GM19043 (cell line): ENCODE data around the gene LRP1.

ENCODE experiments used
- ATAC-seq: cut with Tn5 transposase; IDR thresholded peaks from one replicate; pipeline ENCODE4 v1.9.1; 2021; ENCODE audit warnings: low read depth; ENCODE audit not compliant: unreplicated experiment

LRP1 gene

DNA sequence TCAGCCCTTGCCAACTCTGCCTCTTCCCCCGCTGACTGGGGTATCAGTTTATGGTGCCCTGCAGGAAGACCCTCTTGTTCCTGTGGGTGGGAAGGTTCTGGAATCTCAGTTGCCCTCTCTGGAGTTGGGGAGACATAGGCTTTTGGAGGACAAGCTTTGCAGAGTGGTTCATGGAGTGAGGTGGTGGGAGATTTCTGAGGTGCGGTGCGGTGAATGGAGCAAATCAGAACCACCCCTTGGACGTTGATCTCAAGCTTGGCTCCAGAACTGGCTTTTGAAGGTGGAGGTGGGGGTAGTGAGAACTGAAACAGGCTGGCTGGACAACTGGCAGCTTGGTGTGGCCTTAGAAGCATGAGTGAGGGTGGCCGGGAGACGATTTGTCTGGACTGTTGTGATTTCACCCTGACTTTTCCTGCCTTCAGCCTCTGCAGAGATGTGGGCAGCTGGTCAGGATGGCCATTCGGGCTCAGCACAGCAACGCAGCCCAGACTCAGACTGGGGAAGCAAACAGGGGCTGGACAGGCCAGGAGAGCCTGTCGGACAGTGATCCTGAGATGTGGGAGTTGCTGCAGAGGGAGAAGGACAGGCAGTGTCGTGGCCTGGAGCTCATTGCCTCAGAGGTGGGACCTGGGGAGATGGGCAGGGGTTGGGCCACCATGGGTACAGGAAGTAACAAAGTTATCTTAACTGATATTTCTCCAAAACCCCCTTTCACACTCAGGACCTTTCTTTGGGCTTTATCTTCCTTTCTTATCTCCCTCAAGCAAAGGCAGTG lies 102.3 kb downstream of the LRP1 start:
- no peak for ATAC-seq

- no peak for ATAC-seq
Observed at GRCh38 chr12:57231276-57232021, 103.2 kb downstream of the LRP1 start.

GRCh38 chr12:57232156-57232756 lies 104.0 kb downstream of the LRP1 start:
- no peak for ATAC-seq

DNA sequence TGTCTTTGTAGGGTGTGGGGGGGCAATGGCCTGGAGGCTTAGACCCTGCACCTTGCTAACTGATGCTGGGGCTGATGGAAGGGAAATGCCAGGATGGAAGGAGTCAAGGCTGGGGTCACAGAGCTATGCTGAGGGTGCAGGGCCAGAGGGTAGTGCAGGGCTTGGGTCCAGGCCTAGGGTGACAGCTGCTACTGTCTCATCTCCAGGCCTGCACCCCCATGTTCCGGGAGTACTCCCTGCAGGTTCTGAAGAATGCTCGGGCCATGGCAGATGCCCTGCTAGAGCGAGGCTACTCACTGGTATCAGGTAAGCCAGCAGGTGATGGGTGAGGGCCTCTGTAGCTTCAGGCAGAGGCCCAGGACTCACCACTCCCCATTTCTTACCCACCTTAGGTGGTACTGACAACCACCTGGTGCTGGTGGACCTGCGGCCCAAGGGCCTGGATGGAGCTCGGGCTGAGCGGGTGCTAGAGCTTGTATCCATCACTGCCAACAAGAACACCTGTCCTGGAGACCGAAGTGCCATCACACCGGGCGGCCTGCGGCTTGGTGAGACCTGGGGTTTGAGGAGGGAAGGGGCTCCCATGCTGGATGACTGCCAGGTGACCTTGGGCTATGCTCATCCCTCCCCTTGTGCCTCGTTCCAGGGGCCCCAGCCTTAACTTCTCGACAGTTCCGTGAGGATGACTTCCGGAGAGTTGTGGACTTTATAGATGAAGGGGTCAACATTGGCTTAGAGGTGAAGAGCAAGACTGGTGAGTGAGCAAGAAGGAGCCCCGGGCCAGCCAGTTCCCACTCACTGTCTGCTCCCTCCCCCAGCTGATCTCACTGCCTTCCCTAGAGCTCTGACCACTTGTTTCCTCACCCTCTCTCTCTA lies 105.3 kb downstream of the LRP1 start:
- ATAC-seq: no peak

- ATAC-seq: no peak
Observed at GRCh38 chr12:57234233-57234570, 105.9 kb downstream of the LRP1 start.

DNA sequence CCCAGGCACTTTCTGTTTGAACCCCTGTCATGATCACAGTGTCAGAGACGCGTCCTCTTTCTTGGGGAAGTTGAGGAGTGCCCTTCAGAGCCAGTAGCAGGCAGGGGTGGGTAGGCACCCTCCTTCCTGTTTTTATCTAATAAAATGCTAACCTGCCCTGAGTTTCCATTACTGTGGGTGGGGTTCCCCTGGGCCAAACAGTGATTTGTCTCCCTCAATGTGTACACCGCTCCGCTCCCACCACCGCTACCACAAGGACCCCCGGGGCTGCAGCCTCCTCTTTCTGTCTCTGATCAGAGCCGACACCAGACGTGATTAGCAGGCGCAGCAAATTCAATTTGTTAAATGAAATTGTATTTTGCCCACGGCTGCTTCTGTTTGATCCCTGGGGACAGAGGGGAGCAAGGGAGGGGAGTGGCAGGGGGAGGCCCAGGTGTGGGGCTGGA lies 106.3 kb downstream of the LRP1 start:
- ATAC-seq: no peak

GRCh38 chr12:57235017-57235727 lies 106.9 kb downstream of the LRP1 start:
- ATAC-seq: no peak

DNA sequence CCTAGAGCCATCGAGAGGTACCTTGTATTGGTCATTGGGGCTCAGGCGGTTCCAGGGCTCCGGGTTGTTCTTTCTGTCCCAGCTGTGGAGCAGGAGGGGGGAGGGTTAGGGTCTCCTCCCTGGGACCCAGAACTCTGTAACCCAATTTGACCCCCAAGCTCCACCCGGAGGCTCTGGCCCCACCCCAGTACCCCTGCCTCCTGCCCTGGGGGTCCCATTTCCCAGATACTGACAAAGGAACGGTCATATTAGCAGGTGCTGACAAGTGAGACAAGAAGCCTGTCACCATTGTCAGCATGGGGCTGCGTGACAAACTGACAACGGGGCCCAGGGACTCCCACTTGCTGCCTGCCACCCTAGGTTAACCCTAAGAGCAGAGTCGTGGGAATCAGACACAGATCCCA lies 107.4 kb downstream of the LRP1 start:
- no peak for ATAC-seq

- no peak for ATAC-seq
Observed at GRCh38 chr12:57236201-57236924, 108.1 kb downstream of the LRP1 start.

GRCh38 chr12:57236925-57237595 lies 108.8 kb downstream of the LRP1 start:
- no peak for ATAC-seq

DNA sequence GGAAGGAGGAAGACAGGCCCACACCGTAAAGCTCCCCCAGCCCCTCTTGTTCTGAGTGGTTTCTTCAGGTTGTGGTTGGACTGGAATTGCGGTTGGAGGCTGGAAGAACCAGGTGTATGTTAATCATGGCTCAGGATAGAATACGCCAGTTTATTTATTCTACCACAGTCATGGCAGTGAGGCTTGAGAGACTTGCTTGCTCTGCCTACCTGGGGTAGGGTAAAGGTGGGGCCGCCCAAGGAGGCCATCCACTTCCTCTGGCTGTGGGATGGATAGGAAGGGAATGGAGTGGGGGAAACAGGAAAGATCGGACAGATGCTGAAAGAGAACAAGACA lies 109.3 kb downstream of the LRP1 start:
- ATAC-seq: no peak

- no peak for ATAC-seq
Observed at GRCh38 chr12:57237932-57238853, 109.9 kb downstream of the LRP1 start.

DNA sequence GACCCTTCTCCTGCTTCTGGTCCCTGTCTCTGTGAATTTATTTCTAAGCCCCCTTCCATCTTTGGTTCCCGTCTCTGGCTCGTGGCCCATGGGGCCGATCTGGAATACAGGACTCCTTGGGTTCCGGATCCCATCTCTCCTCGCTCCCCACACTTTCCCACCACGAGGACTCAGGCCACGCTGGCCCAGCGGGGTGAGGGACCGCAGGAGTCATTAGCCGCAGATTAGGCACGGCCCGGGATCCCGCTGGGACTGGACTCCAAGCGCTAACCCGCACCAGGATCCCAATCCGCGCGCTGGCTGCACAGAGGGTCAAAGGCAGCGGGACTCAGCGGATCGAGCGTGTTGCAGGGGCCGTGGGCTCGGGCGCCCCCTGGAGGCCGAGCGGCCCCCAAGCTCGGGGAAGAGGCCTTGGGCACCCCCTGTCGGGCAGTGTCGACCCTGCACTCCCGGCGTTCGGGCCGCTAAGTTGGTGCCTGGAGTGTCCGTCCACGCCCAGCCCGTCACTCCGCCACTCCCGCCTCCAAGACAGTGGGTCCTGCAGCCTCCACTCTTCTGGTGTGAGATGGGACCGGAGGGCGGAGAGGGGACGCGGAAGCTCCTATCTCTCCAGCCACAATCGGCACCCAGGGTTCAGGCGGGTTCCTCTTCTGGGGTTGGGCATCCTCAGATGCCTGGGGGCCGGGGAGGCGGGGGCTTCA lies 110.7 kb downstream of the LRP1 start:
- peak; percentile 50 for ATAC-seq

GRCh38 chr12:57239587-57240065 lies 111.3 kb downstream of the LRP1 start:
- ATAC-seq: no peak

DNA sequence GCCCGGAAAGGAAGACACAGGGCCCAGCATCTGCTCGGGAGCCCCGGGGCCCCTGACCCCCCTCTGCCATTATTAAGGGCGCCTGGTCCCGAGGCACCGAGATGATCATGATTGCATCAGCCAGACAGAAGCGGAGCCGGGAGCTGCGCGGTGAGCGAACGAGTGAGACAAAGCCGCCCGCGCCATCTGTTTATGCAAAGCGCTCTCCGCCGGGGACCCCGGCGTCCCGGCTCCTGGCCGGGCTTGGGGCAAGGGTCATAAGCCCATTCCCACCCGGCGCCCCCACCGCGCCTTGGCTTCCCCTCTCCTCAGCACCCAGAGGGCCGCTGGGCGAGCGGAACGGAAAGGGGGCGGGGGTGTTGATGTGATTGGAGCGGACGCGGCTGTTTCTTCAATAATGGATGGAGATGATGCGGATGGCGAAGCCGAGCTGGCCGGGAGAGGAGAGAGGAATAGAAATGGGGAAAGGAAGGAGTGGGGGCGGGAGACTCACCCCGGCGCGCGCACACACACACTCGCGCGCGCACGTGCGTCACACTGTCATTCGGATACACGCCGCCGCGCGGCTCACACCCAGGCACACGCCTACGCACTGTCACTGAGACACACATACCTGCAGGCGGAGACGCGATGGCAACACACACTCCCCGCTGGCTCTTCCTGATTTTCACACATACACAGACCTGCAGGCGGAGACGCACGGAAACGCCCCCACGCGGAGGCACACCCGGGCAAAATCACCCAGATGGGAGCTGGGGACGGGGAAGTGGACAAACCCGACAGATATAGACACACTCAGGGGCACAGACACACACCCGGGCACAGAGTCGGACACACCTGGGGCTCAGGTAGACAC lies 112.0 kb downstream of the LRP1 start:
- ATAC-seq: no peak

DNA sequence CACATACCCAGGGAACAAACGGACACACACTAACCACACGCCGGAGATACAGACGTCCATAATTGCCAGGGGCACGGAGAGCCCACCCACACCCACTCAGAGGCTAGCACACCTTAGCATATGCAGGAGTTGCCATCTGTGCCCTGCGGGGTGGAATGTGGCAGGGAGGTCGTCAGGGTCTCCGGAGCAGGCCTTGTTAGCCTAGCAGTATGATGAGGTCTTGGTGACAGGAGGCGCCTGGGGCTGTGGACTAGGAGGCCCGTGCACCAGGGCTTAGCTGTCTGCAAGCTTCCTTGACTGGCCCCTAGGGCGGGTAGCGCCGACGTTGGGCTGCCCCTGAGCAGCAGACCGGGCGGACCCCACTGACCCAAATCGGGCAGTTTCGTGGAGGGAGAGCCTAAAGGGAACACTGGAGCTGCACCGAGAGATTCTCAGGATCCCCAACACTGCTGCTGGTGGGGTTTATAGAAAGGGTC lies 112.7 kb downstream of the LRP1 start:
- ATAC-seq: no peak
